HEK293 (cell line): Measurements from ENCODE around the gene PLK5.

Experiments used
- CTCF ChIA-PET: fragments of 350-600 bp; formaldehyde crosslinking; extraction: SDS; loops from one replicate; lab custom pipeline; 2021; ENCODE audit warnings: antibody characterized with exemption; lab: Yijun Ruan, JAX
- POLR2A ChIA-PET: fragments of 300-600 bp; formaldehyde crosslinking; extraction: SDS; loops from one replicate; lab custom pipeline; 2020; ENCODE audit warnings: antibody characterized with exemption, inconsistent platforms; lab: Yijun Ruan, JAX
- H3K27ac ChIP-seq: fragments of 200-500 bp; sonication (Bioruptor generic); 2 replicates; pipeline ENCODE4 v1.5.1; 2014; ENCODE audit warnings: low read depth, low read length, control low read depth, inconsistent platforms; ENCODE audit errors: extremely low read depth
- H3K36me3 ChIP-seq, 2 experiments: fragments of 200-500 bp in 1 of 2; sonication (Bioruptor generic) in 1 of 2; 1 replicate in 1 of 2; 2 replicates in 1 of 2; pipeline ENCODE4 v1.5.1; 2014 to 2017; ENCODE audit warnings: inconsistent platforms in 2 of 2, low read length in 2 of 2; ENCODE audit not compliant: control insufficient read depth in 2 of 2, insufficient read depth in 1 of 2
- H3K4me1 ChIP-seq: fragments of 200-500 bp; sonication (Bioruptor generic); 2 replicates; pipeline ENCODE4 v1.5.1; 2014; ENCODE audit warnings: mild to moderate bottlenecking, low read length, inconsistent platforms; ENCODE audit not compliant: control insufficient read depth, insufficient read depth
- H3K4me3 ChIP-seq: 2 replicates; pipeline ENCODE4 v1.5.1; 2011; ENCODE audit warnings: low read depth, mild to moderate bottlenecking, control low read depth, low read length, moderate library complexity
- H3K9me3 ChIP-seq: fragments of 200-500 bp; sonication (Bioruptor generic); 2 replicates; pipeline ENCODE4 v1.5.1; 2014; ENCODE audit warnings: low read depth, low read length, inconsistent platforms; ENCODE audit not compliant: control insufficient read depth, insufficient read depth
- BCL11A ChIP-seq: fragments of 450-650 bp; formaldehyde crosslinking; IDR thresholded peaks from 2 replicates; pipeline ENCODE4 v1.5.1; 2016; ENCODE audit warnings: low read depth, missing biosample characterization, missing genetic modification characterization
- BCL11B ChIP-seq: fragments of 450-650 bp; formaldehyde crosslinking; IDR thresholded peaks from 2 replicates; pipeline ENCODE4 v1.5.1; 2016; ENCODE audit warnings: low read depth, missing biosample characterization, missing genetic modification characterization
- FEZF1 ChIP-seq: fragments of 450-650 bp; formaldehyde crosslinking; IDR thresholded peaks from 2 replicates; pipeline ENCODE4 v1.5.1; 2016; ENCODE audit warnings: missing biosample characterization, missing genetic modification characterization
- GLIS1 ChIP-seq: fragments of 450-650 bp; formaldehyde crosslinking; IDR thresholded peaks from 2 replicates; pipeline ENCODE4 v1.5.1; 2016; ENCODE audit warnings: missing biosample characterization, missing genetic modification characterization
- KLF8 ChIP-seq: fragments of 450-650 bp; formaldehyde crosslinking; IDR thresholded peaks from 2 replicates; pipeline ENCODE4 v1.5.1; 2016; ENCODE audit warnings: missing biosample characterization, missing genetic modification characterization
- MYNN ChIP-seq: fragments of 450-650 bp; formaldehyde crosslinking; IDR thresholded peaks from 2 replicates; pipeline ENCODE4 v1.5.1; 2016; ENCODE audit warnings: missing biosample characterization, missing genetic modification characterization, borderline replicate concordance
- SCRT2 ChIP-seq: fragments of 450-650 bp; formaldehyde crosslinking; IDR thresholded peaks from 2 replicates; pipeline ENCODE4 v1.5.1; 2016; ENCODE audit warnings: missing biosample characterization, missing genetic modification characterization
- ZBTB26 ChIP-seq: fragments of 450-650 bp; formaldehyde crosslinking; optimal IDR thresholded peaks from 2 replicates; pipeline ENCODE3; 2016; ENCODE audit warnings: missing biosample characterization, mild to moderate bottlenecking, missing genetic modification characterization
- ZBTB8A ChIP-seq: fragments of 450-650 bp; formaldehyde crosslinking; IDR thresholded peaks from 2 replicates; pipeline ENCODE4 v1.5.1; 2016; ENCODE audit warnings: missing biosample characterization, missing genetic modification characterization
- ZNF146 ChIP-seq: fragments of 450-650 bp; formaldehyde crosslinking; IDR thresholded peaks from 2 replicates; pipeline ENCODE4 v1.5.1; 2016; ENCODE audit warnings: missing biosample characterization, missing genetic modification characterization
- ZNF18 ChIP-seq: fragments of 450-650 bp; formaldehyde crosslinking; IDR thresholded peaks from 2 replicates; pipeline ENCODE4 v1.5.1; 2016; ENCODE audit warnings: missing biosample characterization, missing genetic modification characterization
- ZNF302 ChIP-seq: fragments of 450-650 bp; formaldehyde crosslinking; IDR thresholded peaks from 2 replicates; pipeline ENCODE4 v1.5.1; 2016; ENCODE audit warnings: missing biosample characterization, missing genetic modification characterization, low read depth
- ZNF335 ChIP-seq: fragments of 450-650 bp; formaldehyde crosslinking; conservative IDR thresholded peaks from 2 replicates; pipeline ENCODE4 v1.5.1; 2016; ENCODE audit warnings: missing biosample characterization, missing genetic modification characterization
- ZNF341 ChIP-seq: fragments of 450-650 bp; formaldehyde crosslinking; IDR thresholded peaks from 2 replicates; pipeline ENCODE4; 2016; ENCODE audit warnings: low read depth, missing biosample characterization, missing genetic modification characterization
- ZNF366 ChIP-seq: fragments of 450-650 bp; formaldehyde crosslinking; conservative IDR thresholded peaks from 2 replicates; pipeline ENCODE4 v1.5.1; 2016; ENCODE audit warnings: missing biosample characterization, missing genetic modification characterization
- ZNF48 ChIP-seq: fragments of 450-650 bp; formaldehyde crosslinking; IDR thresholded peaks from 2 replicates; pipeline ENCODE4 v1.5.1; 2016; ENCODE audit warnings: missing biosample characterization, missing genetic modification characterization
- ZNF513 ChIP-seq: fragments of 450-650 bp; IDR thresholded peaks from 2 replicates; pipeline ENCODE4 v1.5.1; 2018; ENCODE audit warnings: missing biosample characterization, missing genetic modification characterization
- ZNF514 ChIP-seq: fragments of 450-650 bp; formaldehyde crosslinking; IDR thresholded peaks from 2 replicates; pipeline ENCODE4 v1.5.1; 2016; ENCODE audit warnings: missing biosample characterization, missing genetic modification characterization
- ZNF560 ChIP-seq: fragments of 450-650 bp; formaldehyde crosslinking; IDR thresholded peaks from 2 replicates; pipeline ENCODE4 v1.5.1; 2017; ENCODE audit warnings: missing biosample characterization, missing genetic modification characterization, borderline replicate concordance
- ZNF600 ChIP-seq: fragments of 450-650 bp; formaldehyde crosslinking; IDR thresholded peaks from 2 replicates; pipeline ENCODE4 v1.5.1; 2016; ENCODE audit warnings: missing biosample characterization, missing genetic modification characterization
- ZNF707 ChIP-seq: fragments of 450-650 bp; formaldehyde crosslinking; IDR thresholded peaks from 2 replicates; pipeline ENCODE4 v1.5.1; 2016; ENCODE audit warnings: missing biosample characterization, missing genetic modification characterization
- ZNF76 ChIP-seq: fragments of 450-650 bp; formaldehyde crosslinking; IDR thresholded peaks from 2 replicates; pipeline ENCODE4; 2016; ENCODE audit warnings: low read depth, missing biosample characterization, missing genetic modification characterization, borderline replicate concordance

PLK5 gene

GRCh38 chr19:1574354-1575136 lies 50.7 kb downstream of the PLK5 start:
- Histone ChIP-seq H3K27ac (no peak overlapping the region), H3K4me3 (no peak overlapping the region), H3K36me3 (peaks cover 3 to 29% of the 10 kb centered on the region in 2 experiments), H3K4me1 (no peaks in the 10 kb centered on the region), H3K9me3 (no peaks in the 10 kb centered on the region)
- ChIA-PET CTCF (no interaction called here), POLR2A (interaction anchor here (0.6 to 2.6 kb wide), 3 partner anchors 12 to 1469 kb away, joined by 3 to 8 read pairs (median 4); partner anchors contain the start of gene MBD3)
- TF ChIP-seq BCL11A (tag by site-specific recombination) (no peak), ZNF600 (peak; percentile 43; the same call in 1 of the 2 replicates)

GRCh38 chr19:1575323-1576241 lies 51.7 kb downstream of the PLK5 start:
- H3K36me3 ChIP-seq: peaks cover 8 to 39% of the 10 kb centered on the region in 2 experiments
- H3K9me3 ChIP-seq: no peaks in the 10 kb centered on the region
- no peak for TF ChIP-seq ZNF76
- no peak for TF ChIP-seq ZNF341
- no peak for TF ChIP-seq SCRT2 (tag by site-specific recombination)
- peak; percentile 69 for TF ChIP-seq ZNF335 (tag by site-specific recombination)
- TF ChIP-seq ZNF146 (tag by site-specific recombination): no peak
- TF ChIP-seq ZNF560 (tag by site-specific recombination): no peak
- TF ChIP-seq ZNF18: 0 out of 2 replicates have a peak, but pooled peaks have one; percentile 4
- no peak; the same call in 1 of the 2 replicates for TF ChIP-seq BCL11B (tag by site-specific recombination)
- TF ChIP-seq GLIS1: peak; percentile 23
- peak; percentile 95 for TF ChIP-seq ZNF48
- TF ChIP-seq MYNN (tag by site-specific recombination): no peak
- TF ChIP-seq ZBTB26 (tag by site-specific recombination): no peak
- peak; percentile 34; the same call in 1 of the 2 replicates for TF ChIP-seq FEZF1 (tag by site-specific recombination)
- 0 out of 2 replicates have a peak, but pooled peaks have one; percentile 33 for TF ChIP-seq KLF8 (tag by site-specific recombination)
- TF ChIP-seq ZNF600: peak; percentile 58
- TF ChIP-seq ZNF366 (tag by site-specific recombination): peak; percentile 59; the same call in 1 of the 2 replicates
- no peak for TF ChIP-seq ZNF514 (tag by site-specific recombination)
- TF ChIP-seq ZNF302 (tag by site-specific recombination): no peak
- TF ChIP-seq ZBTB8A (tag by site-specific recombination): no peak
- no peak for TF ChIP-seq ZNF513
- TF ChIP-seq ZNF707: 0 out of 2 replicates have a peak, but pooled peaks have one; percentile 27
- H3K4me3 ChIP-seq: no peak overlapping the region
- ChIA-PET CTCF (interaction anchor here (0.5 kb wide), 1 partner anchor 22 kb away, joined by 4 read pairs; no protein-coding TSS in a partner anchor), POLR2A (interaction anchor here (1.1 to 2.6 kb wide), 2 partner anchors 11 to 17 kb away, joined by 4 to 8 read pairs; partner anchors contain the start of gene MBD3)
- no peaks in the 10 kb centered on the region for H3K4me1 ChIP-seq
- H3K27ac ChIP-seq: no peak overlapping the region
